ENCODE data around the gene RABAC1.

The RABAC1 gene

GRCh38 chr19:41988947-41989346 is 29.8 kb upstream of the RABAC1 start:
- no peak for DNase-seq (ENCODE audit: low read depth)

- DNase-seq (ENCODE audit: low read depth) = no peak
Measured at GRCh38 chr19:41987141-41987860, 28.2 kb upstream of the RABAC1 start.

GRCh38 chr19:41984961-41985360 is 25.8 kb upstream of the RABAC1 start:
- no peak for DNase-seq (ENCODE audit: low read depth)

GRCh38 chr19:41981724-41982123 is 22.6 kb upstream of the RABAC1 start:
- DNase-seq (ENCODE audit: low read depth) = no peak

- no peak for DNase-seq (ENCODE audit: low read depth)
Measured at GRCh38 chr19:41978470-41978869, 19.3 kb upstream of the RABAC1 start.

GRCh38 chr19:41977916-41978315 is 18.8 kb upstream of the RABAC1 start:
- no peak for DNase-seq (ENCODE audit: low read depth)

GRCh38 chr19:41974652-41975051 is 15.5 kb upstream of the RABAC1 start:
- DNase-seq (ENCODE audit: low read depth) = no peak

- no peak for DNase-seq (ENCODE audit: low read depth)
Measured at GRCh38 chr19:41971363-41971762, 12.2 kb upstream of the RABAC1 start.

GRCh38 chr19:41969772-41970458 is 10.8 kb upstream of the RABAC1 start:
- DNase-seq (ENCODE audit: low read depth) = no peak

- DNase-seq (ENCODE audit: low read depth) = no peak
Measured at GRCh38 chr19:41968751-41969595, 9.9 kb upstream of the RABAC1 start.

GRCh38 chr19:41967054-41967783 is 8.1 kb upstream of the RABAC1 start:
- DNase-seq (ENCODE audit: low read depth) = no peak

- no peak for DNase-seq (ENCODE audit: low read depth)
Measured at GRCh38 chr19:41965106-41965505, 6.0 kb upstream of the RABAC1 start.

- DNase-seq (ENCODE audit: low read depth) = no peak
Measured at GRCh38 chr19:41960973-41961372, 1.9 kb upstream of the RABAC1 start.

GRCh38 chr19:41958367-41959055 is 610 bp downstream of the RABAC1 start:
- DNase-seq (ENCODE audit: low read depth) = peak; percentile 74

- no peak for DNase-seq (ENCODE audit: low read depth)
Measured at GRCh38 chr19:41957838-41958366, 1.2 kb downstream of the RABAC1 start.

- no peak for DNase-seq (ENCODE audit: low read depth)
Measured at GRCh38 chr19:41957161-41957837, 1.8 kb downstream of the RABAC1 start.

GRCh38 chr19:41956621-41957020 is 2.5 kb downstream of the RABAC1 start:
- DNase-seq (ENCODE audit: low read depth) = no peak

- no peak for DNase-seq (ENCODE audit: low read depth)
Measured at GRCh38 chr19:41955521-41955920, 3.6 kb downstream of the RABAC1 start.

GRCh38 chr19:41951686-41952172 is 7.4 kb downstream of the RABAC1 start:
- peak; percentile 81 for DNase-seq (ENCODE audit: low read depth)

GRCh38 chr19:41947091-41947490 is 12.0 kb downstream of the RABAC1 start:
- no peak for DNase-seq (ENCODE audit: low read depth)
